BJ (cell line): ENCODE data around the gene PLPP3. TPM values are rescaled to one million over a fixed set of nuclear protein-coding genes. Genes with fewer than 3 reads are reported as not detected.

Experiments used
- CTCF ChIA-PET: fragments of 350-600 bp; formaldehyde crosslinking; extraction: SDS; loops from one replicate; lab custom pipeline; 2021; ENCODE audit warnings: antibody characterized with exemption, inconsistent platforms; lab: Yijun Ruan, JAX
- POLR2A ChIA-PET: fragments of 300-600 bp; sonication (Branson Sonifier 250); formaldehyde crosslinking; extraction: SDS; loops from one replicate; lab custom pipeline; 2021; ENCODE audit warnings: antibody characterized with exemption; lab: Charles Lee
- DNase-seq: peaks from one replicate; pipeline ENCODE4 v3.0.0-alpha.2; 2011; ENCODE audit warnings: low read depth
- H3K27me3 ChIP-seq: 2 replicates; pipeline ENCODE4 v1.6.0; 2011; ENCODE audit warnings: low read length; ENCODE audit not compliant: control insufficient read depth, insufficient read depth
- H3K36me3 ChIP-seq: 2 replicates; pipeline ENCODE4 v1.5.1; 2011; ENCODE audit warnings: low read length; ENCODE audit not compliant: control insufficient read depth, insufficient read depth
- H3K4me3 ChIP-seq: 2 replicates; pipeline ENCODE4 v1.5.1; 2011; ENCODE audit warnings: low read depth, mild to moderate bottlenecking, control low read depth, low read length
- CTCF ChIP-seq: IDR thresholded peaks from 2 replicates; pipeline ENCODE4 v1.5.1; 2011; ENCODE audit warnings: low read depth, mild to moderate bottlenecking, control low read depth, inconsistent platforms, low read length, moderate library complexity; ENCODE audit not compliant: insufficient read depth
- polyA plus RNA-seq: library from polyadenylated mRNA; depleted of rRNA; stranded (reverse); fragments of >200 nt; gene quantifications from 2 replicates; pipeline ENCODE4 v1.2.3, GENCODE V29; 2011

PLPP3 gene
- polyA plus RNA-seq, 1 experiment, result 55.4 TPM

- no peak for TF ChIP-seq CTCF
- no peak overlapping the region for H3K4me3 ChIP-seq
- POLR2A ChIA-PET, result no interaction called here
- no peaks in the 10 kb centered on the region for H3K27me3 ChIP-seq
- no peak for DNase-seq
- CTCF ChIA-PET, result interaction anchor here (0.6 to 4.7 kb wide), 19 partner anchors 7 to 1306 kb away, joined by 3 to 59 read pairs (median 4); no protein-coding TSS in a partner anchor
- no peaks in the 10 kb centered on the region for H3K36me3 ChIP-seq
Observed at GRCh38 chr1:56583957-56584468, 4.7 kb upstream of the PLPP3 start.

GRCh38 chr1:56580771-56581170 is 1.4 kb upstream of the PLPP3 start:
- H3K27me3 ChIP-seq, result no peaks in the 10 kb centered on the region
- ChIA-PET CTCF (interaction anchor here (0.6 to 1.9 kb wide), 5 partner anchors 977 to 1297 kb away, joined by 3 to 7 read pairs (median 3); no protein-coding TSS in a partner anchor), POLR2A (no interaction called here)
- H3K36me3 ChIP-seq, result no peaks in the 10 kb centered on the region
- no peak overlapping the region for H3K4me3 ChIP-seq
- no peak for DNase-seq
- no peak for TF ChIP-seq CTCF

GRCh38 chr1:56578138-56578962 is 1.0 kb downstream of the PLPP3 start:
- no peak for TF ChIP-seq CTCF
- H3K27me3 ChIP-seq, result no peaks in the 10 kb centered on the region
- ChIA-PET CTCF (interaction anchor here (1.0 to 1.9 kb wide), 8 partner anchors 15 to 1294 kb away, joined by 3 to 8 read pairs (median 4); no protein-coding TSS in a partner anchor), POLR2A (no interaction called here)
- DNase-seq, result no peak
- no peaks in the 10 kb centered on the region for H3K36me3 ChIP-seq
- H3K4me3 ChIP-seq, result peak overlapping the region; percentile 88

GRCh38 chr1:56577406-56578137 is 1.8 kb downstream of the PLPP3 start:
- CTCF ChIA-PET, result interaction anchor here (0.6 to 1.9 kb wide), 16 partner anchors 7 to 1293 kb away, joined by 3 to 8 read pairs (median 3); no protein-coding TSS in a partner anchor
- Histone ChIP-seq H3K27me3 (no peaks in the 10 kb centered on the region), H3K4me3 (peak overlapping the region; percentile 88), H3K36me3 (no peaks in the 10 kb centered on the region)
- POLR2A ChIA-PET, result no interaction called here
- DNase-seq, result no peak
- TF ChIP-seq CTCF, result no peak

GRCh38 chr1:56576880-56577405 is 2.4 kb downstream of the PLPP3 start:
- no peaks in the 10 kb centered on the region for H3K36me3 ChIP-seq
- H3K27me3 ChIP-seq, result no peaks in the 10 kb centered on the region
- ChIA-PET CTCF (interaction anchor here (0.6 to 1.9 kb wide), 15 partner anchors 8 to 1288 kb away, joined by 3 to 8 read pairs (median 3); no protein-coding TSS in a partner anchor), POLR2A (interaction anchor here (0.6 kb wide), 1 partner anchor 507 kb away, joined by 4 read pairs; no protein-coding TSS in a partner anchor)
- peak; percentile 55 for TF ChIP-seq CTCF
- no peak for DNase-seq
- H3K4me3 ChIP-seq, result peak overlapping the region; percentile 88
